Measurements from ENCODE around the gene BACE2. TPM values are rescaled to one million over a fixed set of nuclear protein-coding genes. Genes with fewer than 3 reads are reported as not detected.
A peak's percentile ranks its signal among the peaks of the same experiment; 100 is the strongest.
"Not testable (repeated sequence)": the region's sequence is repeated elsewhere in the genome, so short reads cannot be mapped to it uniquely, and the experiment has no call there.

Gene BACE2
- total RNA-seq, 1 donor from 2014 or later = 129 TPM

DNA sequence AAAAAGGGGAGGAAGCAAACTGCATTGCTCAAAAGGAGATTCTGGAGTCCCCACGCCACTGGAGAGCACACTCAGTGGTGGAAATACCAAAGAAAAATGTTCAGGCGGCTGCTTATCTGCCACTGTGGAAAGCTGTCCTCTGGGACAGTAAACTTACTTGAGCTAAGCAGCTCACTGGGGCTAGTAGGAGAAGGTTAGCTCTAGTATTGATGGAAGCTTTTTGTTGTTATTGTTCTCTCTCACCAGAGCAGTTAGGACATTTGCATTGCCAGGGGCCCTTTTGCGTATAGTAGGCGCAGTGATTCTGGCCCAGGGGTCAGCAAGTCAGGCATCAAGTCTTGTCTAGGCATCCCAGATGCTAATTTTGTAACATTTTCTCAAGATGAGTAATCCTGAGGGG is 15.6 kb downstream of the BACE2 start:
- no peak for DNase-seq (ENCODE audit: low read depth, low spot score)

- no peak for DNase-seq (ENCODE audit: low read depth, low spot score)
These were observed 17.8 kb downstream of the BACE2 start for GRCh38 chr21:41185802-41186201.

- no peak for DNase-seq (ENCODE audit: low read depth, low spot score)
These were observed 19.0 kb downstream of the BACE2 start for GRCh38 chr21:41186755-41187536.

GRCh38 chr21:41187537-41188025 is 19.6 kb downstream of the BACE2 start:
- DNase-seq (ENCODE audit: low read depth, low spot score) = no peak

GRCh38 chr21:41188486-41189149 is 20.7 kb downstream of the BACE2 start:
- DNase-seq (ENCODE audit: low read depth, low spot score) = no peak

- DNase-seq (ENCODE audit: low read depth, low spot score) = no peak
These were observed 21.3 kb downstream of the BACE2 start for GRCh38 chr21:41189150-41189745.

- not testable (repeated sequence) for DNase-seq (ENCODE audit: low read depth, low spot score)
These were observed 24.6 kb downstream of the BACE2 start for GRCh38 chr21:41192552-41192951.

DNA sequence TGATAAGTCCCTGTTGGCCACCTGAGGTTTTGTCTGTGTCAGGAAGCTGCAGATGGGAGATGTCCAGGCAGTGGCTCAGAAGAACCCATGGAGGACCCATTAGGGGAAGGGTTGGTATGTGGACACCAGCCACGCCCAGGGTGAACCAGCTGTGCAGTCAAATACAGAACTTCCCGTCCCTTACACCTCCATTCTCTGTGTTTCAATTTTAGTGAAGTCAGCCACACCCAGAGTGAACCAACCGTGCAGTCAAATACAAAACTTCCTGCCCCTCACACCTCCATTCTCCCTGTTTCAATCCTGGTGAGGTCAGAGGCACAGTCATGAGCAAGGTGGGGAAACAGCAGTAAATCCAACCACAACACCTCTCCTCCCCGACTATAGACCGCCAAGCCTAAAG is 27.4 kb downstream of the BACE2 start:
- no peak for DNase-seq (ENCODE audit: low read depth, low spot score)

- no peak for DNase-seq (ENCODE audit: low read depth, low spot score)
These were observed 29.0 kb downstream of the BACE2 start for GRCh38 chr21:41196993-41197392.

- no peak for DNase-seq (ENCODE audit: low read depth, low spot score)
These were observed 29.6 kb downstream of the BACE2 start for GRCh38 chr21:41197582-41197981.

GRCh38 chr21:41198647-41199046 is 30.7 kb downstream of the BACE2 start:
- DNase-seq (ENCODE audit: low read depth, low spot score) = not testable (repeated sequence)

DNA sequence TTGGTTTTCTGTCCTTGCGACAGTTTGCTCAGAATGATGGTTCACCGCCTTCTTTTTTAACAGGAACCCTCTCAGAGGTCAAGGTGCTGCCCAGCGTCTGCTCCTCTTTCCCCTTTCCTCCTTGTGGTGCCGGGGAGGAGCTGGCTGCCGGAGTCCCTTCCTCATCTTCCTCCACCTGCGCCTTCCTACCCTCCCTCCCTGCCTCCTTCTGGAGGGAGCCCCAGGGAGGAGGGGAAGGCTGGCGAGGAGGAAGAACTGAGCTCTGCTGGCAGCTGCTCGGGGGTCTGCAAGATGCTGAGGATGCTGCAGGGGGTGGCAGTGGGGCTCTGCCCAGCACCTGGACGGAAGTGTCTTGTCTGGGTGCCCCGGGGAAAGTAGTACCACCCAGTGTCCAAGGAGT is 31.2 kb downstream of the BACE2 start:
- DNase-seq (ENCODE audit: low read depth, low spot score) = no peak

- DNase-seq (ENCODE audit: low read depth, low spot score) = no peak
These were observed 31.6 kb downstream of the BACE2 start for GRCh38 chr21:41199588-41199987.

GRCh38 chr21:41201385-41201784 is 33.4 kb downstream of the BACE2 start:
- DNase-seq (ENCODE audit: low read depth, low spot score) = no peak

GRCh38 chr21:41204736-41205135 is 36.8 kb downstream of the BACE2 start:
- DNase-seq (ENCODE audit: low read depth, low spot score) = no peak

DNA sequence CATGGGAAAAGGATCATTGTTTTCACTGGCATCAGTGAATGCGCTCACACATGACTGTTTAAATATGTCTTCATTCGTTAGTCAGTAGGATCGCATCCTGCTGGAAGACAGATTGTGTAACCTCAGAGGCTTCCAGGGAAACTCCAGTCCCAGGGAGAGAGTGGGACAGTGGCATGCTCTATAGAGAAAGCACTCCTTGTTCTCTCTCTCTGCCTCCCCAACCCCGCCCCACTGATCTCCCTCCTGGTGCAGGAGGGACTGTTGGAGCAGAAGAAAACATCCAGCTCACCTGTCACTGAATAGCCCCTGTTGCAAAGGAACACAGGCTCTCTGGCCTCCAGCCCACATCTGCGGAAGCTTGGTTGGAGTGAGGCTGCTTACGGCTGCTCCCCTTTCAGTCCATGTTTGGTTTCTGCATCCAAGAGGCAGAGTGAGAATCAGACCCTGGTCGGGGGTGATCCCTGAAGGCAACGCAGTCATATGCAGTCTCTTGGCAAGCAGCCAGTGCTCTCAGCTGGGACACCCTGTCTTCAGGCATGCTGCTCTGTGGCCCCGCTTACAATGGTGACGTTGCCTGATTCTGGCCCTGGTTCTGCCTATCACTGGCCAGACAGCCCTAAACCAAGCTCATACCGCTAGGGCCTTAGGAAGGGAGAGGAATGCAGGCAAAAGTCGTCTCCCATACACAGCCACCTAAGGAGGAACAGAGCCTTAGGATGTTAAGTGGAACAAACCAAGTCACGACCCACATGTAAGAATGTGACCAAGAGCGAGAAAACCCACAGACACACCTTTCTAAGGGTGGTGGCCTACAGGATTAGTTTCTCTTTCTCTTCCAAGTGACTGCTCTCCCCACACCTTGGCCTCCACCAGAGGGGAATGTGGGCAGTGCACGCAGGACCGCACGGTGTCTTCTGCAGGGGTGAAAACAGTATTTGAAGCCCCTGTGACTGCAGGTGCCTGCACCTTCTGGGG is 39.7 kb downstream of the BACE2 start:
- DNase-seq (ENCODE audit: low read depth, low spot score) = peak; percentile 49

DNA sequence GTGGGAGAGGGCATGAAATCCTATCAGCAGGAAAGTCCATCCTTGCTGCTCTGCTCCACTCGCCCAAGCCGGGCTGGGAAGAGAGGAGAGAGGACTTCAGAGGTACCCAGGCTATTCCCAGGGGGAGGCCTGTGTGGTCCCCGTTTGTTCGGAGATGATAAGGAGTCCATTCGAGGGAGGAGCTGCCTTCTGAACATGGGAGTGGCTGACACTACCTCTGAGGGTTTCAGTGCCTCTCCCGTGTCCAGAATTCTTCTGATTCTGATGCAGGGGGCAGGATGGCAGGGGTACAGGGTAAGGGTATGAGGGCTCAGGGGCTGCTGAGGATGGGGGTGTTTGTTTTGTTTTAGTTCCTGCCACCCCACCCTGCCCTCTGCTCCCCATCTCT is 40.4 kb downstream of the BACE2 start:
- DNase-seq (ENCODE audit: low read depth, low spot score) = no peak

DNA sequence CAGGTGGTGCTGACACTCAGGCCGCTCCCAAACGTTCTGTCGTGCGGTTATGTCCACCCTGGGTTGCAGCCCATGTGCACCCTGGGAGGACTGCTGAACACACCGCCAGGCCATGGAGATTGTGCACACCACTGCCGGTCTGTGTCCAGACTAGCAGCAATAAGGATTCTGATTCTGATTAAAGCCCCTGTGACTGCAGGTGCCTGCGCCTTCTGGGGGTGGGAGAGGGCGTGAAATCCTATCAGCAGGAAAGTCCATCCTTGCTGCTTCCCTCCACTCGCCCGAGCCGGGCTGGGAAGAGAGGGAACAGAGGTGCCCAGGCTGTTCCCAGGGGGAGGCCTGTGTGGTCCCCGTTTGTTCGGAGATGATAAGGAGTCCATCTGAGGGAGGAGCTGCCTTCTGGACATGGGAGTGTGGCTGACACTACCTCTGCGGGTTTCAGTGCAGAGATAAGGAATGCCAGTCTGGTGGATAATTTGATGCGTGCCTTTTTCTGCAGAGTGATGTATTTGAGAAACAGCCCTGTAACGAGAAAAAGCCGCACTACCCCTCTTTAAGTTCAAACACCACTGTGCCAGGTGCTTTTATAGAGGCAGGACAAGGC is 41.2 kb downstream of the BACE2 start:
- no peak for DNase-seq (ENCODE audit: low read depth, low spot score)

DNA sequence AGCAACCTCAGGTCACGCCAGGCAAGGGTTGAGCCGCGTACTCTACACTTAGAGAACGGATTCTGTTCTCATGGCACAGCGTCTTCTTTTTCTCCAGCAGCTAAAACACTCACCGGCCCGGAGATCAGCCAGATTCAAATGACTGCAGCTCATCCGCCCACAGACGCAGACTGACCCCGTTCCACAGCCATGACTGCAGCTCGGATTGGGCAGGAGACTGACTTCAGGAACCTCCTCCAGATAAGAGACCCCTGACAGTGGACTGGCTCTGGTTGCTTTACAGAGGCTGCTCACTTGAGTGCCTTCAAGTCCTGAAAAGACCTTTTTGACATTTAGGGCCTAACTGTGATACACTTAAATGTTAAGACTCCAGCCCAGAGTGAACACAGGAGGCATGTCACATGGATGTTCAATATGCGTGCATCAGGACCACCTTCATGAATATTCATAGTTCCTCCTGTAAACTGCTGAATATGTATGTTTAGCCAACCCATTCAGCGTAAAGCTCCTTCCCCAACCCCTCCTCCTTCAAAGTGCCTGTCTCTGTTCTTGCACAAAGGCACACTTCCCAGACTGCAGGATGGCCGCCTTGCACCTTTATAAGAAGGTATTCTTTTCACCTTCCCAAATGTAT is 42.6 kb downstream of the BACE2 start:
- no peak for DNase-seq (ENCODE audit: low read depth, low spot score)

DNA sequence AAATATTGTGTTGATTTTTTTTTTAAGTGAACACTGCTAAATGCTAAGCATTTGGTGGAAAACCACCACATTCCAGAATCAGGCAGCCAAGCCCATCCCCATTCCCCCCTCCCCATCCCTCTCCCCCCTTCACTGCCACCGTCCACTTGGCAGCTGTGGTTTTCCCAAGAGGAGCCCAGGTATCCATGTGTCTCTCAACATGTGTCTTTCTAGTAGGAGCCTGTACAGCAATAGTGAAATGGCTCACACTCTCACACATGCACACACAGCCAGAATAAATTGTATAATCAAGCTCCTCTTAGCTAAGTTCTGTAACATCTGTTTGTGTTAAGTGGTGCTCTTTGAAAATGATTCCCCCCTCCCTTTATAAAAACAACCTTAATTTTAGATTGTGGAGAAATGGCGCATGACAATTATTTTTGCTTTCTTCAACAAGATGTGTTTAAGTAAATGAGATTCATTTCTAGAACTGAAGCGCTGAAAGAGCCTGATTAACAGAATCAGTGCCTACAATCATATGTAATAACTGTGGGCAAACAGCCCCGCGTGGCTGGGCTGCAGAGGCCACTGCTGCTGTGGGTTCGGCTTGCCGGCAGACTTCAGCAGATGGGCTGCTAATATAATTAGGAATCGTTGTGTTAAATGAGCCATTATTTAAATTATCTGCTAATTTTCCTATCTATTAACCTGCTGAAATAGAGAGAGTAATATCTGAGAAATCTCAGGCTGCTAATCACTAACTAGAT is 43.3 kb downstream of the BACE2 start:
- DNase-seq (ENCODE audit: low read depth, low spot score) = no peak
